ENCODE results near the gene CFAP119. TPM values are rescaled to one million over a fixed set of nuclear protein-coding genes. Genes with fewer than 3 reads are reported as not detected.

Gene CFAP119
- total RNA-seq, 1 donor = 2.9 TPM

DNA sequence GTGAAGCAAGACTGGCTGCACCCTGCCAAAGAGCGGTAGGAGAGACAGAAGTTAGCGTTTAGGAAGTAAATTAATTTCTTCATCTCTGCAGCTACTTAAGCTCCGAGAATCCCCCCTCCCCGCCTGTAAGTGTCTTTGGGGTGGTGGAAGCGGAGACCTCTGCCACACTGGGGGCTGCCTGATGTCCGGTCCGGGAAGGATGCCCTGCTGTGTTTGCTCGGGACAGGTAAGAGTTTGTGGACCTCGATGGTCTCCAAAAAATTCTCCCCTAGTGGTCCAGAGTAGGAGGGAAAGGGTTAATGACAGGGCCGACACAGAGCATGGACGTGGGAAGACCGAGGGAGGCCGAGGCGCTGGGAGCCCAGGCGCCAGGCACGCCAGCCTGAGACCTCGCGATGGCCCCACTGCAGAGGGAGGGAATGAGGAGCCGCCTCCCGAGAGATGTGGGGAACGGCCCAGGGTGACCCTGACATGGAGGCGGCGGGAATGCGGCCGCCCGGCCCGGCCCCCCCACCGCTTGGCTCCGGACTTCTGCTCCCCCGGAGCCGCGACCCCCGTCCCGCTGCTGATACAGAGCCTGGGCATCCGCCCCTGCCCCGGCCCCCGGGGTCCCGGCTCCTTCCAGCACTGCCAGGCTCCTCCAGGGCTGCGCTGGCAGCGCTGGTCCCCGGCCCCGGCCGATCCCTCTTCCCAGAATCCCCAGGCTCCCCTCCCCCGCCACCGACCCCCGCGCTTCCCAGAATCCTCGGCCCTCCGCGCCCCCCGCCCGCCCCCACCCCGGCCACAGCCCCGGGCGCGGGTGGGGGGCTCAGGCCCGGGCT is 24.5 kb upstream of the CFAP119 start:
- H3K9me3 ChIP-seq (ENCODE audit: low read depth, low read length) = no peaks in the 10 kb centered on the region
- peak overlapping the region; percentile 42 for H2AFZ ChIP-seq (ENCODE audit: low read length)
- H3K27me3 ChIP-seq (ENCODE audit: insufficient read depth, low read length) = no peaks in the 10 kb centered on the region
- H3K27ac ChIP-seq (ENCODE audit: low read depth, low read length) = peak overlapping the region; percentile 80
- H3K79me2 ChIP-seq (ENCODE audit: insufficient read depth, low read length) = peaks cover 33% of the 10 kb centered on the region
- peaks cover 11% of the 10 kb centered on the region for H3K4me1 ChIP-seq (ENCODE audit: insufficient read depth, low read length)
- H3K4me2 ChIP-seq (ENCODE audit: insufficient read depth, low read length) = peak overlapping the region; percentile 93
- peaks cover 23% of the 10 kb centered on the region for H3K36me3 ChIP-seq (ENCODE audit: insufficient read depth, low read length)
- peak overlapping the region; percentile 97 for H3K4me3 ChIP-seq (ENCODE audit: insufficient read depth, low read length)
- H4K20me1 ChIP-seq (ENCODE audit: insufficient read depth, low read length) = peaks cover 5% of the 10 kb centered on the region
- peak; percentile 100 for DNase-seq (ENCODE audit: insufficient read length, low spot score, missing footprints)
- TF ChIP-seq CTCF (IDR thresholded peaks at IDR 0.05; ENCODE audit: extremely low read depth, low read depth, low read length) = no peak

GRCh38 chr16:30785126-30786106 is 23.6 kb upstream of the CFAP119 start:
- no peak for TF ChIP-seq CTCF (IDR thresholded peaks at IDR 0.05; ENCODE audit: extremely low read depth, low read depth, low read length)
- Histone ChIP-seq H3K9me3 (ENCODE audit: low read depth, low read length) (no peaks in the 10 kb centered on the region), H3K79me2 (ENCODE audit: insufficient read depth, low read length) (peaks cover 33% of the 10 kb centered on the region), H3K36me3 (ENCODE audit: insufficient read depth, low read length) (peaks cover 31% of the 10 kb centered on the region), H3K4me3 (ENCODE audit: insufficient read depth, low read length) (peak overlapping the region; percentile 97), H3K4me1 (ENCODE audit: insufficient read depth, low read length) (peaks cover 11% of the 10 kb centered on the region), H4K20me1 (ENCODE audit: insufficient read depth, low read length) (peaks cover 5% of the 10 kb centered on the region), H2AFZ (ENCODE audit: low read length) (no peak overlapping the region), H3K27me3 (ENCODE audit: insufficient read depth, low read length) (no peaks in the 10 kb centered on the region), H3K4me2 (ENCODE audit: insufficient read depth, low read length) (peak overlapping the region; percentile 93), H3K27ac (ENCODE audit: low read depth, low read length) (peak overlapping the region; percentile 76)
- peak; percentile 90 for DNase-seq (ENCODE audit: insufficient read length, low spot score, missing footprints)

GRCh38 chr16:30784215-30784614 is 22.4 kb upstream of the CFAP119 start:
- no peak overlapping the region for H2AFZ ChIP-seq (ENCODE audit: low read length)
- TF ChIP-seq CTCF (IDR thresholded peaks at IDR 0.05; ENCODE audit: extremely low read depth, low read depth, low read length) = no peak
- no peak overlapping the region for H3K4me3 ChIP-seq (ENCODE audit: insufficient read depth, low read length)
- DNase-seq (ENCODE audit: insufficient read length, low spot score, missing footprints) = peak; percentile 46
- peaks cover 33% of the 10 kb centered on the region for H3K36me3 ChIP-seq (ENCODE audit: insufficient read depth, low read length)
- peaks cover 33% of the 10 kb centered on the region for H3K79me2 ChIP-seq (ENCODE audit: insufficient read depth, low read length)
- H3K27ac ChIP-seq (ENCODE audit: low read depth, low read length) = no peak overlapping the region
- H3K4me1 ChIP-seq (ENCODE audit: insufficient read depth, low read length) = peaks cover 11% of the 10 kb centered on the region
- H4K20me1 ChIP-seq (ENCODE audit: insufficient read depth, low read length) = peaks cover 5% of the 10 kb centered on the region
- H3K27me3 ChIP-seq (ENCODE audit: insufficient read depth, low read length) = no peaks in the 10 kb centered on the region
- H3K9me3 ChIP-seq (ENCODE audit: low read depth, low read length) = no peaks in the 10 kb centered on the region
- no peak overlapping the region for H3K4me2 ChIP-seq (ENCODE audit: insufficient read depth, low read length)
